Body of pancreas (tissue), 4 donors: Measurements from ENCODE around the gene SOHLH1.

Experiments used
- POLR2A ChIP-seq, 3 donors: fragments of 450-650 bp; IDR thresholded peaks; one replicate each; pipeline ENCODE4 v1.6.1; 2016; ENCODE audit warnings: antibody characterized with exemption in 3 of 3, mild to moderate bottlenecking in 2 of 3
- TF ChIP-seq, protein P1 (sequence below), 7 experiments: fragments of 450-650 bp in 4 of 7; fragments of 200-600 bp in 3 of 7; sonication (generic) in 3 of 7; IDR thresholded peaks; one replicate each; pipeline ENCODE4 v1.5.1; 2016 to 2019; ENCODE audit warnings: antibody characterized with exemption in 7 of 7

GRCh38 chr9:135732569-135733257 is 33.4 kb upstream of the SOHLH1 start:
- TF ChIP-seq, protein P1, sequence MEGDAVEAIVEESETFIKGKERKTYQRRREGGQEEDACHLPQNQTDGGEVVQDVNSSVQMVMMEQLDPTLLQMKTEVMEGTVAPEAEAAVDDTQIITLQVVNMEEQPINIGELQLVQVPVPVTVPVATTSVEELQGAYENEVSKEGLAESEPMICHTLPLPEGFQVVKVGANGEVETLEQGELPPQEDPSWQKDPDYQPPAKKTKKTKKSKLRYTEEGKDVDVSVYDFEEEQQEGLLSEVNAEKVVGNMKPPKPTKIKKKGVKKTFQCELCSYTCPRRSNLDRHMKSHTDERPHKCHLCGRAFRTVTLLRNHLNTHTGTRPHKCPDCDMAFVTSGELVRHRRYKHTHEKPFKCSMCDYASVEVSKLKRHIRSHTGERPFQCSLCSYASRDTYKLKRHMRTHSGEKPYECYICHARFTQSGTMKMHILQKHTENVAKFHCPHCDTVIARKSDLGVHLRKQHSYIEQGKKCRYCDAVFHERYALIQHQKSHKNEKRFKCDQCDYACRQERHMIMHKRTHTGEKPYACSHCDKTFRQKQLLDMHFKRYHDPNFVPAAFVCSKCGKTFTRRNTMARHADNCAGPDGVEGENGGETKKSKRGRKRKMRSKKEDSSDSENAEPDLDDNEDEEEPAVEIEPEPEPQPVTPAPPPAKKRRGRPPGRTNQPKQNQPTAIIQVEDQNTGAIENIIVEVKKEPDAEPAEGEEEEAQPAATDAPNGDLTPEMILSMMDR (IDR thresholded peaks at IDR 0.05): no peak
- TF ChIP-seq POLR2A (IDR thresholded peaks at IDR 0.05): no peak
